ENCODE results near the gene CDKL4. TPM values are rescaled to one million over a fixed set of nuclear protein-coding genes. Genes with fewer than 3 reads are reported as not detected.
"Not testable (repeated sequence)": the region's sequence is repeated elsewhere in the genome, so short reads cannot be mapped to it uniquely, and the experiment has no call there.

Gene CDKL4
- total RNA-seq, 4 donors from 2014 or later: 0.48 to 1.5 TPM; not detected in 2

DNA sequence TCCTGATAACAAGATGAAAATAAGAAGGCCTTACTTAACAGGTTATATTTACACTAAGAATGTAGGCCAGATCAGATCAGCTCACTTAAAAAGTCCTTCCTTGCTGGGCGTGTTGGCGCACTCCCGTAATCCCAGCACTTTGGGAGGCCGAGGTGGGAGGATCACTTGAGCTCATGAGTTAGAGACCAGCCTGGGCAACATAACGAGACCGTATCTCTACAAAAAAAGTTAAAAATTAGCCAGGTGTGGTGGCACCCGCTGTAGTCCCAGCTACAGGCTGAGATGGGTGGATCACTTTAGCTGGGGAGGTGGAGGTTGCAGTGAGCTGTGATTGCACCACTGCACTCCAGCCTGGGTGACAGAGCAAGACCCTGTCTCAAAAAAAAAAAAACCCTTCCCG lies 69.7 kb downstream of the CDKL4 start:
- Histone ChIP-seq H3K36me3 (no peaks in the 10 kb centered on the region), H3K27ac (no peak overlapping the region), H3K4me3 (no peak overlapping the region), H3K27me3 (no peaks in the 10 kb centered on the region), H3K9me3 (no peaks in the 10 kb centered on the region), H3K4me1 (no peaks in the 10 kb centered on the region)
- no peak for DNase-seq (ENCODE audit: low spot score in 2 of 2)
- no peak for TF ChIP-seq POLR2AphosphoS5 (IDR thresholded peaks at IDR 0.05)
- TF ChIP-seq, protein P1, sequence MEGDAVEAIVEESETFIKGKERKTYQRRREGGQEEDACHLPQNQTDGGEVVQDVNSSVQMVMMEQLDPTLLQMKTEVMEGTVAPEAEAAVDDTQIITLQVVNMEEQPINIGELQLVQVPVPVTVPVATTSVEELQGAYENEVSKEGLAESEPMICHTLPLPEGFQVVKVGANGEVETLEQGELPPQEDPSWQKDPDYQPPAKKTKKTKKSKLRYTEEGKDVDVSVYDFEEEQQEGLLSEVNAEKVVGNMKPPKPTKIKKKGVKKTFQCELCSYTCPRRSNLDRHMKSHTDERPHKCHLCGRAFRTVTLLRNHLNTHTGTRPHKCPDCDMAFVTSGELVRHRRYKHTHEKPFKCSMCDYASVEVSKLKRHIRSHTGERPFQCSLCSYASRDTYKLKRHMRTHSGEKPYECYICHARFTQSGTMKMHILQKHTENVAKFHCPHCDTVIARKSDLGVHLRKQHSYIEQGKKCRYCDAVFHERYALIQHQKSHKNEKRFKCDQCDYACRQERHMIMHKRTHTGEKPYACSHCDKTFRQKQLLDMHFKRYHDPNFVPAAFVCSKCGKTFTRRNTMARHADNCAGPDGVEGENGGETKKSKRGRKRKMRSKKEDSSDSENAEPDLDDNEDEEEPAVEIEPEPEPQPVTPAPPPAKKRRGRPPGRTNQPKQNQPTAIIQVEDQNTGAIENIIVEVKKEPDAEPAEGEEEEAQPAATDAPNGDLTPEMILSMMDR (IDR thresholded peaks at IDR 0.05): no peak
- TF ChIP-seq POLR2A (IDR thresholded peaks at IDR 0.05): no peak
- no peak for TF ChIP-seq EP300 (IDR thresholded peaks at IDR 0.05)
- 95% methylated on average over 8 of the region's 8 CpGs for WGBS

DNA sequence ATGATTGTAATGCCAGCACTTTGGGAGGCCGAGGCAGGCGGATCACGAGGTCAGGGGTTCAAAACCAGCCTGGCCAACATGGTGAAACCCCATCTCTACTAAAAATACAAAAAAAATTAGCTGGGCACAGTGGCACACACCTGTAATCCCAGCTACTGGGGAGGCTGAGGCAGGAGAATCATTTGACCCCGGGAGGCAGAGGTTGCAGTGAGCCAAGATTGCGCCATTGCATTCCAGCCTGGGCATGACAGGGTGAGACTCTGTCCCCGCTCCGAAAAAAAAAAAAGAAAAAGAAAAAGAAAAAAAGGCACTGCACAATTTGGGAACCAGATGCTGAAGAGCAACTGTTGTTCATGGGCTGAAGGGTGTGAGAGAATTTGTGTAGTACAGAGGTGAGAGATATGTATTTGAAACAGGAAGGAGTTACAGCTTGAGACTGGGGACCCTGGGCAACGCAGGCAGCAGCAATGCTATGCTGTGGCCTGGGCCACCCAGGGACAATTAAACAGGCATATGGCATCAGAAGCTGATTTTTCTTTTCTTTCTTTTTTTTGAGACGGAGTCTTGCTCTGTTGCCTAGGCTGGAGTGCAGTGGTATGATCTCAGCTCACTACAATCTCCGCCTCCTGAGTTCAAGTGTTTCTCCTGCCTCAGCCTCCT lies 71.6 kb downstream of the CDKL4 start:
- 72% methylated on average over 10 of the region's 10 CpGs for WGBS
- not testable (repeated sequence) for H3K9me3 ChIP-seq; H3K27ac ChIP-seq; H3K4me3 ChIP-seq; H3K4me1 ChIP-seq; DNase-seq (ENCODE audit: low spot score in 2 of 2); H3K27me3 ChIP-seq; H3K36me3 ChIP-seq

DNA sequence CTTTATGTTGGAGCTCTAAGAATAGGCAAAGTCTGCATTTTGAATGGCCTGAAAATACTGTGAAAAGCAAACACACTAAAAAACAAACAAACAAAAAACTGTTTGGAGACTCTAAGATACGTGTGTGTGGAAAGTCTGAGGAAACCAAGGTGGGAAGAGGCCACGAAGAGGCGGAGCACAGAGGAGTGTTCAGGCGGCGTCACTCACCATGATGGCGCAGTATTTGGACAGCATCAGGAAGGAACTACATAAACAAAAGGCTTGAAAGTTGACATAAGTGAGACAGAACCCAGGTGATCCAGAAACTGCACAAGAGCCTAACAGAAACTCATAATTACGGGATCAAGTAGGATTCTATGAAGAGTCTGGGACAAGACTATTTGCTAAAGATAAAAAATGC lies 72.1 kb downstream of the CDKL4 start:
- WGBS: 96% methylated on average over 7 of the region's 7 CpGs
- Histone ChIP-seq H3K36me3 (no peaks in the 10 kb centered on the region), H3K27ac (no peak overlapping the region), H3K9me3 (no peaks in the 10 kb centered on the region), H3K4me1 (no peaks in the 10 kb centered on the region), H3K27me3 (no peaks in the 10 kb centered on the region), H3K4me3 (no peak overlapping the region)
- no peak for TF ChIP-seq POLR2A (IDR thresholded peaks at IDR 0.05)
- TF ChIP-seq EP300 (IDR thresholded peaks at IDR 0.05): no peak
- TF ChIP-seq, protein P1 (IDR thresholded peaks at IDR 0.05): no peak
- TF ChIP-seq POLR2AphosphoS5 (IDR thresholded peaks at IDR 0.05): no peak
- DNase-seq (ENCODE audit: low spot score in 2 of 2): no peak

DNA sequence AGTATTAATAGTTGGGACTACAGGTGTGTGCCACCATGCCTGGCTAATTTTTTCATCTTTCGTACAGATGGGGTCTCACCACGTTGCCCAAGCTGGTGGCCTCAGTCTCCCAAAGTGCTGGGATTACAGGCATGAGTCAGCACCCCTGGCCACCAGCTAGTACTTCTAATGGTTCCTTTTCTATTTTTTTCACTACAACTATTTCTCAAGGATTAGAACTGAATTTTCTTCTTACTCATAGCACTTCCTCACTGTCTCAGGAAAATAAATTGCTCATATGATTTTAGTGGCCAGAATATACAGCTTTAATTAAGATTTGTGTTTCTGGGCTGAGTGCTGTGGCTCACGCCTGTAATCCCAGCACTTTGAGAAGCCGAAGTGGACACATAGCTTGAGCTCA lies 79.7 kb downstream of the CDKL4 start:
- H3K9me3 ChIP-seq: no peaks in the 10 kb centered on the region
- no peaks in the 10 kb centered on the region for H3K27me3 ChIP-seq
- 89% methylated on average over 4 of the region's 4 CpGs for WGBS
- no peak overlapping the region for H3K27ac ChIP-seq
- TF ChIP-seq POLR2A (IDR thresholded peaks at IDR 0.05) (no peak), EP300 (IDR thresholded peaks at IDR 0.05) (no peak), POLR2AphosphoS5 (IDR thresholded peaks at IDR 0.05) (no peak)
- TF ChIP-seq, protein P1 (IDR thresholded peaks at IDR 0.05): no peak
- no peaks in the 10 kb centered on the region for H3K4me1 ChIP-seq
- no peak overlapping the region for H3K4me3 ChIP-seq
- no peak for DNase-seq (ENCODE audit: low spot score in 2 of 2)
- no peaks in the 10 kb centered on the region for H3K36me3 ChIP-seq

DNA sequence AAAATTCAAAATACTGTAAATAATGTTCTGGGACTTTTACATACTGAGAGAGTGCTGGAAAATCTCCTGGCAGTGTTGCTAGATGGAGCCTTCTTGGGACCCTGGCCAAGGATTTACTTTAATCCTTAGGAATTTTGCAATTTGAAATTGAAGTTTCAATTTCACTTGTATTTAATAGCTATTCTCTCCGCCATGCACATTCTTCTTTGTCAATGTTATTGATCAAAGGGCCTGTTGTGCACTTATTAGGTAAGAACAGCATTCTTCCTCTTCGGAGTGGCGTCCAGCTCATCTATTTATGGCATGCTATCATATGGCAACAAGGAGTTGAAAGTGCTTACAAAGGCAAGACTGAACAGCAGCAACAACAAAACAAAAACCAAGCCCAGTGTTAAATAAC lies 82.8 kb downstream of the CDKL4 start:
- TF ChIP-seq EP300 (IDR thresholded peaks at IDR 0.05) (no peak), POLR2A (IDR thresholded peaks at IDR 0.05) (no peak), POLR2AphosphoS5 (IDR thresholded peaks at IDR 0.05) (no peak)
- TF ChIP-seq, protein P1 (IDR thresholded peaks at IDR 0.05): no peak
- no peaks in the 10 kb centered on the region for H3K9me3 ChIP-seq
- WGBS: 34% methylated on average over 3 of the region's 3 CpGs
- no peak overlapping the region for H3K27ac ChIP-seq
- H3K4me1 ChIP-seq: no peaks in the 10 kb centered on the region
- no peaks in the 10 kb centered on the region for H3K27me3 ChIP-seq
- H3K4me3 ChIP-seq: no peak overlapping the region
- DNase-seq (ENCODE audit: low spot score in 2 of 2): no peak
- no peaks in the 10 kb centered on the region for H3K36me3 ChIP-seq

DNA sequence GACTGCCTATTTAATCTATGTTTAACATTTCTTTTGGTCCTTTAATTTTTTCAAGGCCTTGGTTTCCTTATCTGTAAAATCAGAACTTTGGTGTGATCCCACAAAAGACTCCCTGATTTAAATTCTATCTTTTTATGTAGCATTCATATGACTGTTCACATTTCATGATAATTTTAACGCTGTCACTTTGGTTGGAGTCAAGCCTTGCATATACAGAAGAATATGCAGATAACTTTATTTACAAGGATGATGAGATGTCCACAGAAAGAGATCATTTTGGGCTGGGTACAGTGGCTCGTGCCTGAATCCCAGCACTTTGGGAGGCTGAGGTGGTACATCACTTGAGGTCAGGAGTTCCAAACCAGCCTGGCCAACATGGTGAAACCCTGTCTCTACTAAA lies 84.5 kb downstream of the CDKL4 start:
- H3K4me3 ChIP-seq: no peak overlapping the region
- 100% methylated on average over 2 of the region's 2 CpGs for WGBS
- no peak for DNase-seq (ENCODE audit: low spot score in 2 of 2)
- H3K36me3 ChIP-seq: no peaks in the 10 kb centered on the region
- no peak for TF ChIP-seq POLR2A (IDR thresholded peaks at IDR 0.05)
- no peak for TF ChIP-seq EP300 (IDR thresholded peaks at IDR 0.05)
- no peak for TF ChIP-seq POLR2AphosphoS5 (IDR thresholded peaks at IDR 0.05)
- TF ChIP-seq, protein P1 (IDR thresholded peaks at IDR 0.05): no peak
- no peaks in the 10 kb centered on the region for H3K9me3 ChIP-seq
- no peaks in the 10 kb centered on the region for H3K27me3 ChIP-seq
- no peaks in the 10 kb centered on the region for H3K4me1 ChIP-seq
- no peak overlapping the region for H3K27ac ChIP-seq

Data from suprapubic skin (tissue), 4 donors.